ENCODE measurements around the gene CCDC27.
A peak's percentile ranks its signal among the peaks of the same experiment; 100 is the strongest.

The CCDC27 gene

GRCh38 chr1:3711780-3712451, 40.3 kb upstream of the CCDC27 start:
- no peak for TF ChIP-seq ESRRG (CRISPR knock-in tag; IDR thresholded peaks at IDR 0.05)
- 0 out of 2 replicates have a peak, but pooled peaks have one; percentile 35 for TF ChIP-seq TCF4 (CRISPR knock-in tag; IDR thresholded peaks at IDR 0.05; ENCODE audit: borderline replicate concordance)

GRCh38 chr1:3712573-3713535, 39.4 kb upstream of the CCDC27 start:
- TF ChIP-seq ZNF565 (CRISPR knock-in tag; conservative IDR thresholded peaks at IDR 0.05; ENCODE audit: low read depth) (no peak), PPARA (CRISPR knock-in tag; IDR thresholded peaks at IDR 0.05; ENCODE audit: borderline replicate concordance) (no peak), RARB (CRISPR knock-in tag; IDR thresholded peaks at IDR 0.05) (no peak), TOX (CRISPR knock-in tag; IDR thresholded peaks at IDR 0.05; ENCODE audit: borderline replicate concordance) (no peak), CSRNP3 (CRISPR knock-in tag; IDR thresholded peaks at IDR 0.05) (no peak), OSR1 (CRISPR knock-in tag; IDR thresholded peaks at IDR 0.05) (no peak), TSHZ2 (CRISPR knock-in tag; IDR thresholded peaks at IDR 0.05) (no peak), ZFP3 (CRISPR knock-in tag; IDR thresholded peaks at IDR 0.05) (no peak), BACH2 (CRISPR knock-in tag; IDR thresholded peaks at IDR 0.05; ENCODE audit: borderline replicate concordance) (no peak), GLIS3 (CRISPR knock-in tag; IDR thresholded peaks at IDR 0.05) (no peak), TCF4 (CRISPR knock-in tag; IDR thresholded peaks at IDR 0.05; ENCODE audit: borderline replicate concordance) (no peak), ESRRG (CRISPR knock-in tag; IDR thresholded peaks at IDR 0.05) (no peak), POU6F1 (CRISPR knock-in tag; IDR thresholded peaks at IDR 0.05; ENCODE audit: borderline replicate concordance, low read depth) (no peak), ZFP30 (CRISPR knock-in tag; IDR thresholded peaks at IDR 0.05) (no peak), SNAI2 (CRISPR knock-in tag; IDR thresholded peaks at IDR 0.05) (no peak), ZNF8 (CRISPR knock-in tag; IDR thresholded peaks at IDR 0.05) (no peak), ISL1 (CRISPR knock-in tag; IDR thresholded peaks at IDR 0.05) (no peak), ZC3H10 (CRISPR knock-in tag; IDR thresholded peaks at IDR 0.05) (no peak), ZNF70 (CRISPR knock-in tag; IDR thresholded peaks at IDR 0.05) (no peak), CREB5 (CRISPR knock-in tag; IDR thresholded peaks at IDR 0.05; ENCODE audit: low read depth) (no peak)
- ATAC-seq: no peak

More at GRCh38 chr1:3711780-3712451, 40.3 kb upstream of the CCDC27 start:
- ATAC-seq: no peak

GRCh38 chr1:3713840-3714239, 38.4 kb upstream of the CCDC27 start:
- ATAC-seq: no peak
- TF ChIP-seq ZFP3 (CRISPR knock-in tag; IDR thresholded peaks at IDR 0.05) (no peak), ZNF565 (CRISPR knock-in tag; conservative IDR thresholded peaks at IDR 0.05; ENCODE audit: low read depth) (no peak)

Data from SK-N-SH treated with all-trans-retinoic acid at 6 μM for 48 hours (cell line).